GM23338 (cell line): ENCODE data around the gene GPC5. TPM values are rescaled to one million over a fixed set of nuclear protein-coding genes. Genes with fewer than 3 reads are reported as not detected.

Experiments used
- ATAC-seq: fragments of 200-7000 bp; cut with Tn5 transposase; 3 replicates; pipeline ENCODE4 v1.9.1; 2020
- DNase-seq: peaks from one replicate; pipeline ENCODE4 v3.0.0-alpha.2; 2015; ENCODE audit warnings: low spot score
- H2AFZ ChIP-seq: fragments of 200-600 bp; sonication (generic); 2 replicates; pipeline ENCODE4 v1.8.0; 2016; ENCODE audit warnings: antibody characterized with exemption, mild to moderate bottlenecking, moderate library complexity
- H3F3A ChIP-seq: fragments of 200-600 bp; sonication (generic); replicated peaks from 2 replicates; pipeline ENCODE4 v1.8.0; 2017; ENCODE audit warnings: antibody characterized with exemption, mixed run types, low read depth
- H3K27ac ChIP-seq: fragments of 200-600 bp; sonication (generic); 2 replicates; pipeline ENCODE4 v1.6.1; 2016; ENCODE audit warnings: low read depth
- H3K27me3 ChIP-seq: fragments of 200-600 bp; sonication (generic); 2 replicates; pipeline ENCODE4 v1.8.0; 2016; ENCODE audit warnings: mild to moderate bottlenecking, mixed run types, moderate library complexity; ENCODE audit not compliant: insufficient read depth
- H3K36me3 ChIP-seq: fragments of 200-600 bp; sonication (generic); 2 replicates; pipeline ENCODE4 v1.8.0; 2016; ENCODE audit warnings: mild to moderate bottlenecking; ENCODE audit not compliant: insufficient read depth
- H3K4me1 ChIP-seq: fragments of 200-600 bp; sonication (generic); 2 replicates; pipeline ENCODE4 v1.8.0; 2016; ENCODE audit warnings: mild to moderate bottlenecking, moderate library complexity; ENCODE audit not compliant: insufficient read depth
- H3K4me2 ChIP-seq: fragments of 200-600 bp; sonication (generic); 2 replicates; pipeline ENCODE4 v1.7.1; 2017; ENCODE audit warnings: mixed run types
- H3K4me3 ChIP-seq: fragments of 200-600 bp; sonication (generic); 2 replicates; pipeline ENCODE4 v1.6.1; 2016; ENCODE audit warnings: mixed run types
- H3K79me2 ChIP-seq: fragments of 200-600 bp; sonication (generic); replicated peaks from 2 replicates; pipeline ENCODE4 v1.8.0; 2017; ENCODE audit warnings: mild to moderate bottlenecking; ENCODE audit not compliant: insufficient read depth
- H3K9me2 ChIP-seq: fragments of 200-600 bp; sonication (generic); 2 replicates; pipeline ENCODE4 v1.8.0; 2017; ENCODE audit not compliant: insufficient read depth
- H4K20me1 ChIP-seq: fragments of 200-600 bp; sonication (generic); replicated peaks from 2 replicates; pipeline ENCODE4 v1.8.0; 2017; ENCODE audit warnings: mild to moderate bottlenecking; ENCODE audit not compliant: insufficient read depth
- H3K27ac Mint-ChIP-seq: 2 replicates; pipeline ENCODE4 v1.8.0; 2020; ENCODE audit warnings: inconsistent platforms, mild to moderate bottlenecking, moderate library complexity, mixed read lengths
- H3K27me3 Mint-ChIP-seq: 3 replicates; pipeline ENCODE4 v1.8.0; 2022; ENCODE audit warnings: low read depth, mild to moderate bottlenecking, moderate library complexity, mixed read lengths, inconsistent platforms; ENCODE audit not compliant: insufficient read depth, poor library complexity
- H3K36me3 Mint-ChIP-seq: 3 replicates; pipeline ENCODE4 v1.8.0; 2021; ENCODE audit warnings: low read depth, mild to moderate bottlenecking, inconsistent platforms, moderate library complexity, mixed read lengths
- H3K4me1 Mint-ChIP-seq: 3 replicates; pipeline ENCODE4 v1.8.0; 2020; ENCODE audit warnings: mild to moderate bottlenecking, inconsistent platforms, mixed read lengths
- H3K4me3 Mint-ChIP-seq: 3 replicates; pipeline ENCODE4 v1.8.0; 2021; ENCODE audit warnings: moderate library complexity, mild to moderate bottlenecking, inconsistent platforms, mixed read lengths
- H3K9me3 Mint-ChIP-seq: 3 replicates; pipeline ENCODE4 v1.8.0; 2020; ENCODE audit warnings: moderate library complexity, mild to moderate bottlenecking, inconsistent platforms, mixed read lengths
- CREB1 ChIP-seq: fragments of 250-450 bp; sonication (Bioruptor Pico); IDR thresholded peaks from 2 replicates; pipeline ENCODE4 v1.5.0; 2020; ENCODE audit warnings: low read depth, mild to moderate bottlenecking, moderate library complexity
- EZH2 ChIP-seq: fragments of 200-600 bp; sonication (generic); IDR thresholded peaks from one replicate; pipeline ENCODE4 v1.8.0; 2017; ENCODE audit warnings: antibody characterized with exemption, mild to moderate bottlenecking, low read depth; ENCODE audit not compliant: unreplicated experiment
- EZH2phosphoT487 ChIP-seq: fragments of 200-600 bp; sonication (generic); IDR thresholded peaks from one replicate; pipeline ENCODE4 v1.8.1; 2018; ENCODE audit warnings: antibody characterized with exemption; ENCODE audit not compliant: unreplicated experiment
- JUNB ChIP-seq: IDR thresholded peaks from one replicate; pipeline ENCODE4 v1.6.1; 2016; ENCODE audit warnings: antibody characterized with exemption; ENCODE audit not compliant: unreplicated experiment
- NANOG ChIP-seq: IDR thresholded peaks from 2 replicates; pipeline ENCODE4 v1.6.1; 2016; ENCODE audit warnings: antibody characterized with exemption, borderline replicate concordance
- POLR2AphosphoS5 ChIP-seq: IDR thresholded peaks from 2 replicates; pipeline ENCODE4 v1.6.1; 2016; ENCODE audit warnings: antibody characterized with exemption, low read depth
- STAT1 ChIP-seq: IDR thresholded peaks from one replicate; pipeline ENCODE4 v1.6.1; 2016; ENCODE audit warnings: antibody characterized with exemption; ENCODE audit not compliant: unreplicated experiment
- ZNF114 ChIP-seq: fragments of 250-450 bp; sonication (Bioruptor Pico); IDR thresholded peaks from 2 replicates; pipeline ENCODE4 v1.5.0; 2020; ENCODE audit warnings: mild to moderate bottlenecking, moderate library complexity
- ZNF331 ChIP-seq: fragments of 250-450 bp; sonication (Bioruptor Pico); IDR thresholded peaks from 2 replicates; pipeline ENCODE4 v1.5.0; 2020; ENCODE audit warnings: low read depth, mild to moderate bottlenecking, moderate library complexity
- polyA plus RNA-seq: library from polyadenylated mRNA; unstranded; fragments of >200 nt; fragmentation: Nextera tagmentation; extraction: Ambion mirVana; gene quantifications from 2 replicates; pipeline ENCODE4 v1.2.1, GENCODE V29; 2016
- total RNA-seq: library from RNA; depleted of rRNA; stranded (reverse); fragments of >200 nt; shearing (Covaris generic); gene quantifications from 2 replicates; pipeline ENCODE4 v1.2.3, GENCODE V29; 2014
- TF ChIP-seq, protein P1 (sequence below): fragments of 250-450 bp; sonication (Bioruptor Pico); IDR thresholded peaks from 2 replicates; pipeline ENCODE4 v1.5.0; 2020; ENCODE audit warnings: mild to moderate bottlenecking, moderate library complexity
- TF ChIP-seq, protein P2 (sequence below): IDR thresholded peaks from 2 replicates; pipeline ENCODE4 v1.6.1; 2016; ENCODE audit warnings: antibody characterized with exemption
- TF ChIP-seq, protein P3 (sequence below), 2 experiments: fragments of 200-600 bp in 1 of 2; sonication (generic) in 1 of 2; conservative IDR thresholded peaks; 2 replicates each; pipeline versions ENCODE4 v1.5.1 to v1.6.1; 2016 to 2017; ENCODE audit warnings: antibody characterized with exemption in 2 of 2, low read depth in 2 of 2, mild to moderate bottlenecking in 2 of 2, moderate library complexity in 1 of 2
- TF ChIP-seq, protein P4 (sequence below): IDR thresholded peaks from one replicate; pipeline ENCODE4 v1.6.1; 2018; ENCODE audit warnings: antibody characterized with exemption; ENCODE audit not compliant: unreplicated experiment

The GPC5 gene
- total and polyA plus RNA-seq, 2 experiments from 2014 or later, result 0.95 to 1.1 TPM

DNA sequence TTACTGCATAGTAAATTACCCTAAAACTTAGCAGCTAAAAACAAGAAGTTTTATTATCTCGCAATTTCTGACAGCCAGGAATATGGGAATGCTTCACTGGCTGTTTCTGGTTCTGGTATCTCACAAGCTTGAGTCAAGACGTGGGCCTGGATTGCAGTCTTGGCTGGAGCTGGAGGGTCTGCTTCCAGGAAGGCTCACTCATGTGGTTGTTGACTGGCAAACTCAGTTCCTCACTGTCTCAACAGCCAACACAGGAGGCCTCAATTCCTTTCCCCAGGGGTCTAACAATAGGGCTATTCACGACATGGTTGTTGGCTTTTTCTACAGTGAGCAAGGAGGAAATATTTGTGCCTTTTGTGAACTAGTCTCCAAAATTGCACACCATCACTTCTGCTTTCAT lies 146.3 kb downstream of the GPC5 start:
- H3K4me1 ChIP-seq, result no peaks in the 10 kb centered on the region
- no peak for TF ChIP-seq STAT1
- TF ChIP-seq, protein P1, sequence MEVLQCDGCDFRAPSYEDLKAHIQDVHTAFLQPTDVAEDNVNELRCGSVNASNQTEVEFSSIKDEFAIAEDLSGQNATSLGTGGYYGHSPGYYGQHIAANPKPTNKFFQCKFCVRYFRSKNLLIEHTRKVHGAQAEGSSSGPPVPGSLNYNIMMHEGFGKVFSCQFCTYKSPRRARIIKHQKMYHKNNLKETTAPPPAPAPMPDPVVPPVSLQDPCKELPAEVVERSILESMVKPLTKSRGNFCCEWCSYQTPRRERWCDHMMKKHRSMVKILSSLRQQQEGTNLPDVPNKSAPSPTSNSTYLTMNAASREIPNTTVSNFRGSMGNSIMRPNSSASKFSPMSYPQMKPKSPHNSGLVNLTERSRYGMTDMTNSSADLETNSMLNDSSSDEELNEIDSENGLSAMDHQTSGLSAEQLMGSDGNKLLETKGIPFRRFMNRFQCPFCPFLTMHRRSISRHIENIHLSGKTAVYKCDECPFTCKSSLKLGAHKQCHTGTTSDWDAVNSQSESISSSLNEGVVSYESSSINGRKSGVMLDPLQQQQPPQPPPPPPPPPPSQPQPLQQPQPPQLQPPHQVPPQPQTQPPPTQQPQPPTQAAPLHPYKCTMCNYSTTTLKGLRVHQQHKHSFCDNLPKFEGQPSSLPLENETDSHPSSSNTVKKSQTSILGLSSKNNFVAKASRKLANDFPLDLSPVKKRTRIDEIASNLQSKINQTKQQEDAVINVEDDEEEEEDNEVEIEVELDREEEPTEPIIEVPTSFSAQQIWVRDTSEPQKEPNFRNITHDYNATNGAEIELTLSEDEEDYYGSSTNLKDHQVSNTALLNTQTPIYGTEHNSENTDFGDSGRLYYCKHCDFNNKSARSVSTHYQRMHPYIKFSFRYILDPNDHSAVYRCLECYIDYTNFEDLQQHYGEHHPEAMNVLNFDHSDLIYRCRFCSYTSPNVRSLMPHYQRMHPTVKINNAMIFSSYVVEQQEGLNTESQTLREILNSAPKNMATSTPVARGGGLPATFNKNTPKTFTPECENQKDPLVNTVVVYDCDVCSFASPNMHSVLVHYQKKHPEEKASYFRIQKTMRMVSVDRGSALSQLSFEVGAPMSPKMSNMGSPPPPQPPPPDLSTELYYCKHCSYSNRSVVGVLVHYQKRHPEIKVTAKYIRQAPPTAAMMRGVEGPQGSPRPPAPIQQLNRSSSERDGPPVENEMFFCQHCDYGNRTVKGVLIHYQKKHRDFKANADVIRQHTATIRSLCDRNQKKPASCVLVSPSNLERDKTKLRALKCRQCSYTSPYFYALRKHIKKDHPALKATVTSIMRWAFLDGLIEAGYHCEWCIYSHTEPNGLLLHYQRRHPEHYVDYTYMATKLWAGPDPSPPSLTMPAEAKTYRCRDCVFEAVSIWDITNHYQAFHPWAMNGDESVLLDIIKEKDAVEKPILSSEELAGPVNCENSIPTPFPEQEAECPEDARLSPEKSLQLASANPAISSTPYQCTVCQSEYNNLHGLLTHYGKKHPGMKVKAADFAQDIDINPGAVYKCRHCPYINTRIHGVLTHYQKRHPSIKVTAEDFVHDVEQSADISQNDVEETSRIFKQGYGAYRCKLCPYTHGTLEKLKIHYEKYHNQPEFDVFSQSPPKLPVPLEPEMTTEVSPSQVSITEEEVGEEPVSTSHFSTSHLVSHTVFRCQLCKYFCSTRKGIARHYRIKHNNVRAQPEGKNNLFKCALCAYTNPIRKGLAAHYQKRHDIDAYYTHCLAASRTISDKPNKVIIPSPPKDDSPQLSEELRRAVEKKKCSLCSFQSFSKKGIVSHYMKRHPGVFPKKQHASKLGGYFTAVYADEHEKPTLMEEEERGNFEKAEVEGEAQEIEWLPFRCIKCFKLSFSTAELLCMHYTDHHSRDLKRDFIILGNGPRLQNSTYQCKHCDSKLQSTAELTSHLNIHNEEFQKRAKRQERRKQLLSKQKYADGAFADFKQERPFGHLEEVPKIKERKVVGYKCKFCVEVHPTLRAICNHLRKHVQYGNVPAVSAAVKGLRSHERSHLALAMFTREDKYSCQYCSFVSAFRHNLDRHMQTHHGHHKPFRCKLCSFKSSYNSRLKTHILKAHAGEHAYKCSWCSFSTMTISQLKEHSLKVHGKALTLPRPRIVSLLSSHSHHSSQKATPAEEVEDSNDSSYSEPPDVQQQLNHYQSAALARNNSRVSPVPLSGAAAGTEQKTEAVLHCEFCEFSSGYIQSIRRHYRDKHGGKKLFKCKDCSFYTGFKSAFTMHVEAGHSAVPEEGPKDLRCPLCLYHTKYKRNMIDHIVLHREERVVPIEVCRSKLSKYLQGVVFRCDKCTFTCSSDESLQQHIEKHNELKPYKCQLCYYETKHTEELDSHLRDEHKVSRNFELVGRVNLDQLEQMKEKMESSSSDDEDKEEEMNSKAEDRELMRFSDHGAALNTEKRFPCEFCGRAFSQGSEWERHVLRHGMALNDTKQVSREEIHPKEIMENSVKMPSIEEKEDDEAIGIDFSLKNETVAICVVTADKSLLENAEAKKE (CRISPR knock-in tag), result no peak
- TF ChIP-seq EZH2phosphoT487, result no peak
- TF ChIP-seq EZH2, result no peak
- no peak for TF ChIP-seq ZNF331
- TF ChIP-seq CREB1 (CRISPR knock-in tag), result no peak
- TF ChIP-seq, protein P2, sequence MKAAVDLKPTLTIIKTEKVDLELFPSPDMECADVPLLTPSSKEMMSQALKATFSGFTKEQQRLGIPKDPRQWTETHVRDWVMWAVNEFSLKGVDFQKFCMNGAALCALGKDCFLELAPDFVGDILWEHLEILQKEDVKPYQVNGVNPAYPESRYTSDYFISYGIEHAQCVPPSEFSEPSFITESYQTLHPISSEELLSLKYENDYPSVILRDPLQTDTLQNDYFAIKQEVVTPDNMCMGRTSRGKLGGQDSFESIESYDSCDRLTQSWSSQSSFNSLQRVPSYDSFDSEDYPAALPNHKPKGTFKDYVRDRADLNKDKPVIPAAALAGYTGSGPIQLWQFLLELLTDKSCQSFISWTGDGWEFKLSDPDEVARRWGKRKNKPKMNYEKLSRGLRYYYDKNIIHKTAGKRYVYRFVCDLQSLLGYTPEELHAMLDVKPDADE, result no peak
- no peak for TF ChIP-seq POLR2AphosphoS5
- TF ChIP-seq ZNF114 (CRISPR knock-in tag), result no peak
- TF ChIP-seq, protein P3, sequence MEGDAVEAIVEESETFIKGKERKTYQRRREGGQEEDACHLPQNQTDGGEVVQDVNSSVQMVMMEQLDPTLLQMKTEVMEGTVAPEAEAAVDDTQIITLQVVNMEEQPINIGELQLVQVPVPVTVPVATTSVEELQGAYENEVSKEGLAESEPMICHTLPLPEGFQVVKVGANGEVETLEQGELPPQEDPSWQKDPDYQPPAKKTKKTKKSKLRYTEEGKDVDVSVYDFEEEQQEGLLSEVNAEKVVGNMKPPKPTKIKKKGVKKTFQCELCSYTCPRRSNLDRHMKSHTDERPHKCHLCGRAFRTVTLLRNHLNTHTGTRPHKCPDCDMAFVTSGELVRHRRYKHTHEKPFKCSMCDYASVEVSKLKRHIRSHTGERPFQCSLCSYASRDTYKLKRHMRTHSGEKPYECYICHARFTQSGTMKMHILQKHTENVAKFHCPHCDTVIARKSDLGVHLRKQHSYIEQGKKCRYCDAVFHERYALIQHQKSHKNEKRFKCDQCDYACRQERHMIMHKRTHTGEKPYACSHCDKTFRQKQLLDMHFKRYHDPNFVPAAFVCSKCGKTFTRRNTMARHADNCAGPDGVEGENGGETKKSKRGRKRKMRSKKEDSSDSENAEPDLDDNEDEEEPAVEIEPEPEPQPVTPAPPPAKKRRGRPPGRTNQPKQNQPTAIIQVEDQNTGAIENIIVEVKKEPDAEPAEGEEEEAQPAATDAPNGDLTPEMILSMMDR (conservative IDR thresholded peaks at IDR 0.05; ENCODE audit: low read depth in 2 of 2), result no peak
- TF ChIP-seq NANOG, result no peak
- TF ChIP-seq JUNB, result no peak
- TF ChIP-seq, protein P4, sequence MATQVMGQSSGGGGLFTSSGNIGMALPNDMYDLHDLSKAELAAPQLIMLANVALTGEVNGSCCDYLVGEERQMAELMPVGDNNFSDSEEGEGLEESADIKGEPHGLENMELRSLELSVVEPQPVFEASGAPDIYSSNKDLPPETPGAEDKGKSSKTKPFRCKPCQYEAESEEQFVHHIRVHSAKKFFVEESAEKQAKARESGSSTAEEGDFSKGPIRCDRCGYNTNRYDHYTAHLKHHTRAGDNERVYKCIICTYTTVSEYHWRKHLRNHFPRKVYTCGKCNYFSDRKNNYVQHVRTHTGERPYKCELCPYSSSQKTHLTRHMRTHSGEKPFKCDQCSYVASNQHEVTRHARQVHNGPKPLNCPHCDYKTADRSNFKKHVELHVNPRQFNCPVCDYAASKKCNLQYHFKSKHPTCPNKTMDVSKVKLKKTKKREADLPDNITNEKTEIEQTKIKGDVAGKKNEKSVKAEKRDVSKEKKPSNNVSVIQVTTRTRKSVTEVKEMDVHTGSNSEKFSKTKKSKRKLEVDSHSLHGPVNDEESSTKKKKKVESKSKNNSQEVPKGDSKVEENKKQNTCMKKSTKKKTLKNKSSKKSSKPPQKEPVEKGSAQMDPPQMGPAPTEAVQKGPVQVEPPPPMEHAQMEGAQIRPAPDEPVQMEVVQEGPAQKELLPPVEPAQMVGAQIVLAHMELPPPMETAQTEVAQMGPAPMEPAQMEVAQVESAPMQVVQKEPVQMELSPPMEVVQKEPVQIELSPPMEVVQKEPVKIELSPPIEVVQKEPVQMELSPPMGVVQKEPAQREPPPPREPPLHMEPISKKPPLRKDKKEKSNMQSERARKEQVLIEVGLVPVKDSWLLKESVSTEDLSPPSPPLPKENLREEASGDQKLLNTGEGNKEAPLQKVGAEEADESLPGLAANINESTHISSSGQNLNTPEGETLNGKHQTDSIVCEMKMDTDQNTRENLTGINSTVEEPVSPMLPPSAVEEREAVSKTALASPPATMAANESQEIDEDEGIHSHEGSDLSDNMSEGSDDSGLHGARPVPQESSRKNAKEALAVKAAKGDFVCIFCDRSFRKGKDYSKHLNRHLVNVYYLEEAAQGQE, result no peak
- Mint-ChIP-seq H3K4me3 (no peak overlapping the region), H3K36me3 (no peaks in the 10 kb centered on the region), H3K9me3 (no peaks in the 10 kb centered on the region), H3K27ac (no peak overlapping the region), H3K4me1 (peaks cover 4% of the 10 kb centered on the region; the same call in 2 of the 3 replicates), H3K27me3 (no peaks in the 10 kb centered on the region)
- H3K79me2 ChIP-seq, result no peaks in the 10 kb centered on the region
- H3F3A ChIP-seq, result no peaks in the 10 kb centered on the region
- DNase-seq (peak; percentile 67), ATAC-seq (peak; percentile 85)
- no peaks in the 10 kb centered on the region for H3K36me3 ChIP-seq
- no peak overlapping the region for H3K4me2 ChIP-seq
- no peak overlapping the region for H3K4me3 ChIP-seq
- H2AFZ ChIP-seq, result peak overlapping the region; percentile 12; the same call in 1 of the 2 replicates
- no peaks in the 10 kb centered on the region for H4K20me1 ChIP-seq
- H3K9me2 ChIP-seq, result no peaks in the 10 kb centered on the region
- no peaks in the 10 kb centered on the region for H3K27me3 ChIP-seq
- no peak overlapping the region for H3K27ac ChIP-seq
